HCT116 (cell line): ENCODE results near the gene HOXB8. TPM values are rescaled to one million over a fixed set of nuclear protein-coding genes. Genes with fewer than 3 reads are reported as not detected.

Experiments
- ATAC-seq: fragments of 200-7000 bp; cut with Tn5 transposase; 2 replicates; pipeline ENCODE4 v1.9.1; 2020; ENCODE audit warnings: mild to moderate bottlenecking, moderate library complexity
- BruUV-seq: library from RNA; stranded (reverse); fragments of 400-500 nt; replicated peaks from 2 replicates; lab custom pipeline; 2021; lab: Mats Ljungman, UMichigan
- CTCF ChIA-PET: fragments of 300-600 bp; sonication (Branson Sonifier 250); formaldehyde crosslinking; loops from one replicate; lab custom pipeline; 2021; ENCODE audit warnings: antibody characterized with exemption; lab: Charles Lee
- POLR2A ChIA-PET: fragments of 300-600, 350-600 bp; sonication (Branson Sonifier 250); formaldehyde crosslinking; loops from one replicate; lab custom pipeline; 2021; ENCODE audit warnings: antibody characterized with exemption; lab: Charles Lee
- RAD21 ChIA-PET, 2 experiments: fragments of 300-600 bp; sonication (Branson Sonifier 250); formaldehyde crosslinking; loops; one replicate each; lab custom pipeline; 2023; ENCODE audit warnings: low total read pairs in 2 of 2; ENCODE audit not compliant: uncharacterized antibody in 2 of 2, unreplicated experiment in 2 of 2, low non-redundant PET in 1 of 2; lab: Charles Lee
- DNase-seq: peaks from one replicate; pipeline ENCODE4 v3.0.0-alpha.2; 2010; ENCODE audit warnings: low read depth, low spot score
- H2AFZ ChIP-seq: fragments of 200-600 bp; shearing (Covaris generic), sonication (generic); 2 replicates; pipeline ENCODE4 v1.6.1; 2017; ENCODE audit warnings: low read depth, mixed run types, mixed read lengths, antibody characterized with exemption, low read length; ENCODE audit not compliant: poor library complexity, severe bottlenecking
- H3K27ac ChIP-seq: 2 replicates; pipeline ENCODE4 v1.5.1; 2012; ENCODE audit warnings: low read depth, low read length
- H3K27me3 ChIP-seq: fragments of 200-600 bp; sonication (generic); 2 replicates; pipeline ENCODE4 v1.6.1; 2016; ENCODE audit warnings: mixed run types, low read length, mixed read lengths; ENCODE audit not compliant: insufficient read depth
- H3K36me3 ChIP-seq, 2 experiments: fragments of 200-500 bp in 1 of 2; fragments of 200-600 bp in 1 of 2; sonication (Bioruptor generic) in 1 of 2; sonication (generic) in 1 of 2; 2 replicates each; pipeline versions ENCODE4 v1.5.1 to v1.6.1; 2014 to 2016; ENCODE audit warnings: low read length in 2 of 2, inconsistent platforms in 1 of 2, mixed read lengths in 1 of 2, mixed run types in 1 of 2; ENCODE audit not compliant: insufficient read depth in 2 of 2, control insufficient read depth in 1 of 2
- H3K4me1 ChIP-seq, 2 experiments: fragments of 200-600 bp in 1 of 2; sonication (generic) in 1 of 2; 2 replicates each; pipeline versions ENCODE4 v1.5.1 to v1.6.1; 2012 to 2017; ENCODE audit warnings: low read length in 2 of 2, inconsistent platforms in 1 of 2, mild to moderate bottlenecking in 1 of 2, mixed read lengths in 1 of 2, mixed run types in 1 of 2, moderate library complexity in 1 of 2; ENCODE audit not compliant: insufficient read depth in 2 of 2, control insufficient read depth in 1 of 2
- H3K4me2 ChIP-seq: fragments of 200-600 bp; sonication (generic); 2 replicates; pipeline ENCODE4 v1.6.1; 2017; ENCODE audit warnings: mixed run types, low read length, mixed read lengths
- H3K4me3 ChIP-seq, 2 experiments: fragments of 200-600 bp in 1 of 2; sonication (generic) in 1 of 2; replicated peaks in 1 of 2; 2 replicates each; pipeline ENCODE4 v1.5.1; 2011 to 2016; ENCODE audit warnings: low read length in 2 of 2, control low read depth in 1 of 2, low read depth in 1 of 2, mild to moderate bottlenecking in 1 of 2, mixed read lengths in 1 of 2, mixed run types in 1 of 2
- H3K79me2 ChIP-seq: fragments of 200-600 bp; sonication (generic); 2 replicates; pipeline ENCODE4 v1.6.1; 2017; ENCODE audit warnings: mild to moderate bottlenecking, mixed run types, low read length, moderate library complexity, mixed read lengths; ENCODE audit not compliant: insufficient read depth
- H3K9ac ChIP-seq: fragments of 200-600 bp; sonication (generic); 2 replicates; pipeline ENCODE4 v1.6.1; 2016; ENCODE audit warnings: low read length, mixed read lengths
- H3K9me2 ChIP-seq: fragments of 200-600 bp; sonication (generic), shearing (Covaris generic); 2 replicates; pipeline ENCODE4 v1.6.1; 2017; ENCODE audit warnings: mixed run types, mild to moderate bottlenecking, moderate library complexity; ENCODE audit not compliant: insufficient read depth
- H3K9me3 ChIP-seq, 2 experiments: fragments of 200-500 bp in 1 of 2; fragments of 200-600 bp in 1 of 2; sonication (Bioruptor generic) in 1 of 2; sonication (generic) in 1 of 2; 2 replicates each; pipeline ENCODE4 v1.6.1; 2014 to 2017; ENCODE audit warnings: low read length in 2 of 2, mixed read lengths in 2 of 2, inconsistent platforms in 1 of 2, low read depth in 1 of 2, mild to moderate bottlenecking in 1 of 2, mixed run types in 1 of 2, moderate library complexity in 1 of 2; ENCODE audit not compliant: control insufficient read depth in 1 of 2, insufficient read depth in 1 of 2
- H4K20me1 ChIP-seq: fragments of 200-600 bp; sonication (generic), shearing (Covaris generic); 2 replicates; pipeline ENCODE4 v1.6.1; 2017; ENCODE audit warnings: mixed run types, mild to moderate bottlenecking, moderate library complexity; ENCODE audit not compliant: insufficient read depth
- EGR1 ChIP-seq: IDR thresholded peaks from 2 replicates; pipeline ENCODE4 v1.6.1; 2012; ENCODE audit warnings: low read depth
- EZH2 ChIP-seq: fragments of 200-600 bp; sonication (generic); IDR thresholded peaks from 2 replicates; pipeline ENCODE4 v1.6.1; 2017; ENCODE audit warnings: antibody characterized with exemption, mixed run types
- EZH2phosphoT487 ChIP-seq: fragments of 200-600 bp; IDR thresholded peaks from 2 replicates; pipeline ENCODE4 v1.6.1; 2018; ENCODE audit warnings: antibody characterized with exemption, borderline replicate concordance
- FOSL1 ChIP-seq: IDR thresholded peaks from 2 replicates; pipeline ENCODE4 v1.6.1; 2012; ENCODE audit warnings: low read depth
- JUND ChIP-seq: IDR thresholded peaks from 2 replicates; pipeline ENCODE4 v1.6.1; 2012
- POLR2A ChIP-seq: IDR thresholded peaks from 2 replicates; pipeline ENCODE4 v1.7.0; 2011; ENCODE audit warnings: borderline replicate concordance; ENCODE audit not compliant: insufficient read depth, insufficient read length; ENCODE audit errors: extremely low read depth
- RAD21 ChIP-seq: IDR thresholded peaks from 2 replicates; pipeline ENCODE4 v1.6.1; 2012; ENCODE audit warnings: low read depth, mild to moderate bottlenecking
- SP1 ChIP-seq: IDR thresholded peaks from 2 replicates; pipeline ENCODE4 v1.6.1; 2012; ENCODE audit warnings: low read depth
- SRF ChIP-seq: IDR thresholded peaks from 2 replicates; pipeline ENCODE4 v1.6.1; 2012; ENCODE audit warnings: low read depth
- intact Hi-C: fragments of 100-400 bp; cut with micrococcal nuclease; formaldehyde crosslinking; loops from 2 replicates; pipeline ENCODE4 v1.10.0; 2022
- total RNA-seq: library from RNA; stranded (reverse); gene quantifications from one replicate; pipeline ENCODE4 v1.2.1, GENCODE V29; 2021; ENCODE audit not compliant: unreplicated experiment

The HOXB8 gene
- total RNA-seq, 1 experiment from 2014 or later: 44.7 TPM

- ATAC-seq (no peak), DNase-seq (no peak)
- BruUV-seq: no TSS peak
- TF ChIP-seq EZH2phosphoT487: no peak
- TF ChIP-seq RAD21: no peak
- no peak for TF ChIP-seq EGR1
- no peak for TF ChIP-seq FOSL1
- TF ChIP-seq EZH2: no peak
- TF ChIP-seq JUND: no peak
- no peak for TF ChIP-seq POLR2A
- Histone ChIP-seq H3K9ac (no peak overlapping the region), H3K9me2 (no peaks in the 10 kb centered on the region), H3K36me3 (peaks cover 10 to 32% of the 10 kb centered on the region in 2 experiments; a peak in 3 of 4 replicates), H3K27me3 (no peaks in the 10 kb centered on the region), H3K27ac (no peak overlapping the region), H3K4me1 (peaks cover 13 to 36% of the 10 kb centered on the region in 2 experiments; a peak in 3 of 4 replicates), H3K9me3 (no peaks in the 10 kb centered on the region), H3K4me3 (no peak overlapping the region), H2AFZ (no peak overlapping the region), H3K79me2 (peaks cover 98% of the 10 kb centered on the region), H4K20me1 (no peaks in the 10 kb centered on the region), H3K4me2 (no peak overlapping the region)
- intact Hi-C loops: no loop called here
- CTCF ChIA-PET: interaction anchor here (0.9 to 2.7 kb wide), 2 partner anchors 9 to 239 kb away, joined by 3 to 7 read pairs; no protein-coding TSS in a partner anchor
- RAD21 ChIA-PET: no interaction called here
- POLR2A ChIA-PET: interaction anchor here (0.8 to 1.3 kb wide), 2 partner anchors 11 to 14 kb away, joined by 3 to 8 read pairs; partner anchors contain the start of gene HOXB9
Observed at GRCh38 chr17:48639982-48640857, 25.1 kb upstream of the HOXB8 start.

- no peak overlapping the region for H3K9ac ChIP-seq
- POLR2A ChIA-PET: no interaction called here
- DNase-seq (no peak), ATAC-seq (peak; percentile 70)
- H3K9me3 ChIP-seq: no peaks in the 10 kb centered on the region
- no TSS peak for BruUV-seq
- RAD21 ChIA-PET: no interaction called here
- intact Hi-C loops: no loop called here
- no peak overlapping the region for H2AFZ ChIP-seq
- H3K4me3 ChIP-seq: no peak overlapping the region
- TF ChIP-seq SRF: no peak
- TF ChIP-seq SP1: no peak
- TF ChIP-seq POLR2A: no peak
- peaks cover 8 to 25% of the 10 kb centered on the region in 2 experiments; a peak in 3 of 4 replicates for H3K4me1 ChIP-seq
- no peaks in the 10 kb centered on the region for H4K20me1 ChIP-seq
- peaks cover 88% of the 10 kb centered on the region for H3K79me2 ChIP-seq
- no peaks in the 10 kb centered on the region for H3K9me2 ChIP-seq
- peaks cover 14 to 37% of the 10 kb centered on the region in 2 experiments; a peak in 3 of 4 replicates for H3K36me3 ChIP-seq
- no peak overlapping the region for H3K4me2 ChIP-seq
- H3K27ac ChIP-seq: no peak overlapping the region
- H3K27me3 ChIP-seq: no peaks in the 10 kb centered on the region
- CTCF ChIA-PET: interaction anchor here (2.7 kb wide), 1 partner anchor 240 kb away, joined by 7 read pairs; no protein-coding TSS in a partner anchor
Observed at GRCh38 chr17:48639136-48639535, 24.0 kb upstream of the HOXB8 start.
